Endothelial cell (in vitro differentiated cells): ENCODE measurements around the gene SPACA4. TPM values are rescaled to one million over a fixed set of nuclear protein-coding genes. Genes with fewer than 3 reads are reported as not detected.

Experiments
- DNase-seq: peaks from one replicate; pipeline ENCODE4 v3.0.0; 2021; ENCODE audit warnings: low spot score
- H3K27ac Mint-ChIP-seq: one replicate; pipeline ENCODE4 v1.8.0; 2021; ENCODE audit warnings: mixed read lengths, inconsistent platforms; ENCODE audit not compliant: unreplicated experiment
- H3K27me3 Mint-ChIP-seq: one replicate; pipeline ENCODE4 v1.8.0; 2021; ENCODE audit warnings: mild to moderate bottlenecking, moderate library complexity, mixed read lengths, inconsistent platforms; ENCODE audit not compliant: unreplicated experiment
- H3K36me3 Mint-ChIP-seq: one replicate; pipeline ENCODE4 v1.8.0; 2021; ENCODE audit warnings: mild to moderate bottlenecking, low read depth, mixed read lengths, inconsistent platforms; ENCODE audit not compliant: unreplicated experiment
- H3K4me1 Mint-ChIP-seq: one replicate; pipeline ENCODE4 v1.8.0; 2021; ENCODE audit warnings: mild to moderate bottlenecking, mixed read lengths, inconsistent platforms; ENCODE audit not compliant: unreplicated experiment
- H3K4me3 Mint-ChIP-seq: one replicate; pipeline ENCODE4 v1.8.0; 2021; ENCODE audit warnings: mild to moderate bottlenecking, mixed read lengths, inconsistent platforms; ENCODE audit not compliant: unreplicated experiment
- H3K9me3 Mint-ChIP-seq: one replicate; pipeline ENCODE4 v1.8.0; 2021; ENCODE audit warnings: mixed read lengths, inconsistent platforms; ENCODE audit not compliant: unreplicated experiment
- long read RNA-seq: library from polyadenylated mRNA; unstranded; transcript quantifications from one replicate; pipeline ENCODE4 v2.0.0, GENCODE V29; 2020; ENCODE audit not compliant: unreplicated experiment
- total RNA-seq: library from RNA; stranded (reverse); fragmentation: NEBNext Ultra II Directional; extraction: Animal tissue kit (Norgen Biotek cat#: 25700); gene quantifications from one replicate; pipeline ENCODE4 v1.2.1, GENCODE V29; 2021; ENCODE audit not compliant: unreplicated experiment
- TF ChIP-seq, protein P1 (sequence below): fragments of 200-600 bp; sonication (generic); IDR thresholded peaks from one replicate; pipeline ENCODE4 v1.5.0; 2021; ENCODE audit warnings: antibody characterized with exemption; ENCODE audit not compliant: unreplicated experiment

Gene SPACA4, protein sequence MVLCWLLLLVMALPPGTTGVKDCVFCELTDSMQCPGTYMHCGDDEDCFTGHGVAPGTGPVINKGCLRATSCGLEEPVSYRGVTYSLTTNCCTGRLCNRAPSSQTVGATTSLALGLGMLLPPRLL
- total RNA-seq: not detected
- long read RNA-seq: 0 reads

DNA sequence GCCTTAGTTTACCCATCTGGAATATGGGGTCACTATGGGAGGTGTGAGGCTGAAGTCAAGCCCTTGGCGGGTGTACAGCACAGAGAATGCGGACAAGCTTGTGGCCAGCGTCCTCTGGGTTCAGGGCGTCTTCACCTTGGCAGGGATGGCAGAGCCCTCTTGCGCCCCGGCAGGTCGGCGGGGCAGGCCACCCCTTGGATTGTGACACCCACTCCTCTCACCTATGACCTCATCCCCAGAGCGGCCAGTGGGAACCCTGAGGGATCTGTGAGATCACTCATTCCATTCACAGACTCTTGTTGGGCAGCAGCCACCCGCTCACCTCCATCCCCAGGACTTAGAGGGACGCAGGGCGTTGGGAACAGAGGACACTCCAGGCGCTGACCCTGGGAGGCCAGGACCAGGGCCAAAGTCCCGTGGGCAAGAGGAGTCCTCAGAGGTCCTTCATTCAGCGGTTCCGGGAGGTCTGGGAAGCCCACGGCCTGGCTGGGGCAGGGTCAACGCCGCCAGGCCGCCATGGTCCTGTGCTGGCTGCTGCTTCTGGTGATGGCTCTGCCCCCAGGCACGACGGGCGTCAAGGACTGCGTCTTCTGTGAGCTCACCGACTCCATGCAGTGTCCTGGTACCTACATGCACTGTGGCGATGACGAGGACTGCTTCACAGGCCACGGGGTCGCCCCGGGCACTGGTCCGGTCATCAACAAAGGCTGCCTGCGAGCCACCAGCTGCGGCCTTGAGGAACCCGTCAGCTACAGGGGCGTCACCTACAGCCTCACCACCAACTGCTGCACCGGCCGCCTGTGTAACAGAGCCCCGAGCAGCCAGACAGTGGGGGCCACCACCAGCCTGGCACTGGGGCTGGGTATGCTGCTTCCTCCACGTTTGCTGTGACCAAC lies at the start of gene SPACA4:
Gene SPACA4 (plus strand): TSS at position 280 of the 896 bp plus-strand sequence. CDS start 237 bp downstream, at position 517.
- TF ChIP-seq, protein P1, sequence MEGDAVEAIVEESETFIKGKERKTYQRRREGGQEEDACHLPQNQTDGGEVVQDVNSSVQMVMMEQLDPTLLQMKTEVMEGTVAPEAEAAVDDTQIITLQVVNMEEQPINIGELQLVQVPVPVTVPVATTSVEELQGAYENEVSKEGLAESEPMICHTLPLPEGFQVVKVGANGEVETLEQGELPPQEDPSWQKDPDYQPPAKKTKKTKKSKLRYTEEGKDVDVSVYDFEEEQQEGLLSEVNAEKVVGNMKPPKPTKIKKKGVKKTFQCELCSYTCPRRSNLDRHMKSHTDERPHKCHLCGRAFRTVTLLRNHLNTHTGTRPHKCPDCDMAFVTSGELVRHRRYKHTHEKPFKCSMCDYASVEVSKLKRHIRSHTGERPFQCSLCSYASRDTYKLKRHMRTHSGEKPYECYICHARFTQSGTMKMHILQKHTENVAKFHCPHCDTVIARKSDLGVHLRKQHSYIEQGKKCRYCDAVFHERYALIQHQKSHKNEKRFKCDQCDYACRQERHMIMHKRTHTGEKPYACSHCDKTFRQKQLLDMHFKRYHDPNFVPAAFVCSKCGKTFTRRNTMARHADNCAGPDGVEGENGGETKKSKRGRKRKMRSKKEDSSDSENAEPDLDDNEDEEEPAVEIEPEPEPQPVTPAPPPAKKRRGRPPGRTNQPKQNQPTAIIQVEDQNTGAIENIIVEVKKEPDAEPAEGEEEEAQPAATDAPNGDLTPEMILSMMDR: no peak
- H3K36me3 Mint-ChIP-seq: no peaks in the 10 kb centered on the region
- H3K27ac Mint-ChIP-seq: no peak within 1 kb of the TSS
- DNase-seq: no peak
- H3K9me3 Mint-ChIP-seq: no peaks in the 10 kb centered on the region
- peaks cover 3% of the 10 kb centered on the region for H3K27me3 Mint-ChIP-seq
- no peak within 1 kb of the TSS for H3K4me3 Mint-ChIP-seq
- no peaks in the 10 kb centered on the region for H3K4me1 Mint-ChIP-seq

DNA sequence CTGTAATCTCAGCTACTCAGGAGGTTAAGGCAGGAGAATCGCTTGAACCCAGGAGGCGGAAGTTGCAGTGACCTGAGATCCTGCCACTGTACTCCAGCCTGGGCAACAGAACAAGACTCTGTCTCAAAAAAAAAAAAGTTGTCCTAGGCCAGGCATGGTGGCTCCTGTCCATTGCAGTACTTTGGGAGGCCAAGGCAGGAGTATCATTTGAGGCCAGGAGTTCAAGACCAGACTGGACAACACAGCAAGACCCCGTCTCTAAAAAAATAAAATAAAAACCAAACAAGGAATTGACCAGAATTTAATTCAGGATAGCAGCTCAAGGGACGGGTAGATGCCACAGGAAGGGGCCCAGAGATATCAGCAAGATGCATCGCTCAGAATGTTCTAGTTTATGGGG lies 49.7 kb upstream of the SPACA4 start:
- Mint-ChIP-seq H3K4me1 (no peaks in the 10 kb centered on the region), H3K27me3 (peaks cover 3% of the 10 kb centered on the region), H3K27ac (no peak overlapping the region)

DNA sequence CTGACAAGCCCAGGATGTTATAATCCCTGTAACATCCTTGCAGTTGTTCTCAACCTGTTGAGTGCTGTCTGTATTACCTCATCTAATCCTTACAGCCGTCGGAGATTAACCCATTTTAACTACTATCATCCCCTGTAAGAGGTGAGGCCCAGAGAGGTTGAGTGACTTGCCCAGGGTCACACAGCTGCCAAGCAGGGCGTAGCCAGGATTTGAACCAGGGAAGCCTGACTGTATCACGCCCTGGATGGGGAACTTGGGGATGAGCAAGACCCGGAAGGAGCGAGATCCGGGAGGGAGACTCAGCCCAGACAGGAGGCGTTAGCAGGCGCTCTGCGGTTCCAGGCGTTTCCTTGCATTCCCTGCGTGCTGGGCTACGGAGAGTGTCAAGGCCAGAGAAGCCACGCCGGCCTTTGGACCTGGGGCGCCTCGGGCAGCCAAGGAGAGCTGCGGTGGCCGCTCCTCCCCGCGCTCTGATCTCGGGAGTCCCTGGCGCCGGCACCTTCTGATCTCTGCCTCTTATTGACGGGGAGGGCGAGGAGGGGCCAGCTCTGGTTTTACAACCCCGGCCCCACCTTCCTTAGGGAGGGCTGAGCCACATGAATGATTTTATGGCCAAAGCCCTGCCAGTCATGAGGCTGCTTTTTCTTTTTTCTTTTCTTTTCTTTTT lies 48.4 kb upstream of the SPACA4 start:
- Mint-ChIP-seq H3K36me3 (no peaks in the 10 kb centered on the region), H3K4me1 (no peaks in the 10 kb centered on the region), H3K9me3 (no peaks in the 10 kb centered on the region), H3K27me3 (peaks cover 3% of the 10 kb centered on the region), H3K4me3 (no peak overlapping the region), H3K27ac (no peak overlapping the region)
- DNase-seq: no peak
- TF ChIP-seq, protein P1: no peak

More for the DNA sequence above, 49.7 kb upstream of the SPACA4 start:
- no peak overlapping the region for H3K4me3 Mint-ChIP-seq
- TF ChIP-seq, protein P1: no peak
- no peak for DNase-seq
- H3K36me3 Mint-ChIP-seq: no peaks in the 10 kb centered on the region
- H3K9me3 Mint-ChIP-seq: no peaks in the 10 kb centered on the region

DNA sequence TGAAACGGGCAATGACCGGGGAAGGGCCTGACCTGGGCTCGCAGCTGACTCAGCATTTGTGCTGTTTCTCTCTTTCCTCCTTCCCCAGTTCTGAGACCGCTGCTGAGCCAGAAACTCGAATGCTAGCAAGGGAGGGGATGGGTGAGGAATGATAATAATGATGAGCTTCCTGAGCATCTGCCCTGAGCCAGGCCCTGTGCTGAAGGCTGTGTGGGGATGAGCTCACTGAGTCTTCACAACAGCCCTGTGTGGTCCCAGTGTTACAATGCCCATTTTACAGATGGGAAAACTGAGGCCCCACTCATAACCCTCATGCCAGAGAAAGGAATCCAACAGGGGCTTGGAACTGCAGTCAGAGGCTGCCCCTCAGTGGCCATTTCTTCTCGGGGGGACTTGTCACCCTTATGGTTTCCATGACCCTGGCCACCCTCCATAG lies 46.4 kb upstream of the SPACA4 start:
- Mint-ChIP-seq H3K27me3 (peaks cover 2% of the 10 kb centered on the region), H3K4me1 (no peaks in the 10 kb centered on the region), H3K4me3 (no peak overlapping the region), H3K27ac (no peak overlapping the region), H3K9me3 (no peaks in the 10 kb centered on the region), H3K36me3 (no peaks in the 10 kb centered on the region)
- no peak for DNase-seq
- TF ChIP-seq, protein P1: no peak
